ENCODE data around the gene SH3RF3. TPM values are rescaled to one million over a fixed set of nuclear protein-coding genes. Genes with fewer than 3 reads are reported as not detected.

The SH3RF3 gene
- total RNA-seq, 2 donors from 2014 or later: 1.5 to 1.8 TPM

GRCh38 chr2:109203246-109204011 is 74.4 kb downstream of the SH3RF3 start:
- peaks cover 23% of the 10 kb centered on the region for H3K27me3 Mint-ChIP-seq (ENCODE audit: insufficient read depth)
- Histone ChIP-seq H3K27ac (ENCODE audit: low read depth, low read length) (no peak overlapping the region), H3K4me3 (ENCODE audit: low read length) (no peak overlapping the region), H3K36me3 (ENCODE audit: control insufficient read depth, insufficient read depth, low read length) (no peaks in the 10 kb centered on the region), H3K4me1 (ENCODE audit: control insufficient read depth, insufficient read depth, low read length) (peaks cover 19% of the 10 kb centered on the region), H3K9ac (ENCODE audit: extremely low read depth, low read length, poor library complexity, severe bottlenecking) (no peak overlapping the region), H3K27me3 (ENCODE audit: control insufficient read depth, insufficient read depth, low read length, poor library complexity, severe bottlenecking) (no peaks in the 10 kb centered on the region), H3K9me3 (ENCODE audit: control insufficient read depth, low read length) (no peaks in the 10 kb centered on the region)
- H3K9me3 Mint-ChIP-seq: no peaks in the 10 kb centered on the region
- no peak for DNase-seq
- H3K36me3 Mint-ChIP-seq (ENCODE audit: low read depth): no peaks in the 10 kb centered on the region
- peaks cover 37% of the 10 kb centered on the region for H3K4me1 Mint-ChIP-seq
- no peak overlapping the region for H3K27ac Mint-ChIP-seq
- H3K4me3 Mint-ChIP-seq: no peak overlapping the region
- 92 to 95% methylated on average over 14 to 22 of the region's 22 CpGs for WGBS, 2 experiments (ENCODE audit: insufficient coverage in 1 of 2, insufficient read length in 1 of 2)
- no peak for TF ChIP-seq CTCF (conservative IDR thresholded peaks at IDR 0.05)

DNA sequence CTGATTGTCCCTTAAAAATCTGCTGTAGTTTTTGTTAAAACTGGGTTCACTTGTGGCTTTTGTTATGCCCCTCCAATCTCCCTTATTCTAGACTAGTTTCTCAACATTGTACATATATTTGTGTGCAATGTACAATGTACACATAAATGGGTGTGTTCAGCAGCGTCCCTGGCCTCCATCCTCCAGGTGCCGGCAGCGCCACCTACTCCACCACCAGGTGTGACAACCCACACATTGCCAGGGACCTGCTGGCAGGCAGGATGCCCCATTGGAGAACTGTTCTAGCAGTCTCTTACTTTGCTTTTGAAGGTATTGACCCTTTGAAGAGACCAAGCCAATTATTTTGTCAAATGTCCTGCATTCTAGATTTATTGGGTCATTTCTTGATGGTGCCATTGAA is 75.4 kb downstream of the SH3RF3 start:
- no peak overlapping the region for H3K27ac ChIP-seq (ENCODE audit: low read depth, low read length)
- H3K27me3 Mint-ChIP-seq (ENCODE audit: insufficient read depth): peaks cover 23% of the 10 kb centered on the region
- H3K27me3 ChIP-seq (ENCODE audit: control insufficient read depth, insufficient read depth, low read length, poor library complexity, severe bottlenecking): no peaks in the 10 kb centered on the region
- no peaks in the 10 kb centered on the region for H3K36me3 ChIP-seq (ENCODE audit: control insufficient read depth, insufficient read depth, low read length)
- H3K9me3 ChIP-seq (ENCODE audit: control insufficient read depth, low read length): no peaks in the 10 kb centered on the region
- H3K4me3 ChIP-seq (ENCODE audit: low read length): no peak overlapping the region
- no peak for DNase-seq
- no peak overlapping the region for H3K27ac Mint-ChIP-seq
- no peaks in the 10 kb centered on the region for H3K36me3 Mint-ChIP-seq (ENCODE audit: low read depth)
- H3K4me3 Mint-ChIP-seq: no peak overlapping the region
- TF ChIP-seq CTCF (conservative IDR thresholded peaks at IDR 0.05): peak; percentile 35
- 85% methylated on average over 3 of the region's 3 CpGs; no CpG with 5 or more reads in 1 of the 2 experiments for WGBS, 2 experiments (ENCODE audit: insufficient coverage in 1 of 2, insufficient read length in 1 of 2)
- H3K4me1 ChIP-seq (ENCODE audit: control insufficient read depth, insufficient read depth, low read length): peaks cover 15% of the 10 kb centered on the region
- H3K9me3 Mint-ChIP-seq: no peaks in the 10 kb centered on the region
- peaks cover 39% of the 10 kb centered on the region for H3K4me1 Mint-ChIP-seq
- no peak overlapping the region for H3K9ac ChIP-seq (ENCODE audit: extremely low read depth, low read length, poor library complexity, severe bottlenecking)

- H3K4me3 ChIP-seq (ENCODE audit: low read length): no peak overlapping the region
- Mint-ChIP-seq H3K9me3 (no peaks in the 10 kb centered on the region), H3K27me3 (ENCODE audit: insufficient read depth) (peaks cover 23% of the 10 kb centered on the region), H3K4me3 (no peak overlapping the region), H3K27ac (no peak overlapping the region), H3K36me3 (ENCODE audit: low read depth) (no peaks in the 10 kb centered on the region), H3K4me1 (peaks cover 45% of the 10 kb centered on the region)
- no peaks in the 10 kb centered on the region for H3K9me3 ChIP-seq (ENCODE audit: control insufficient read depth, low read length)
- H3K27ac ChIP-seq (ENCODE audit: low read depth, low read length): no peak overlapping the region
- TF ChIP-seq CTCF (conservative IDR thresholded peaks at IDR 0.05): no peak
- peaks cover 15% of the 10 kb centered on the region for H3K4me1 ChIP-seq (ENCODE audit: control insufficient read depth, insufficient read depth, low read length)
- DNase-seq: no peak
- 97 to 100% methylated on average over 6 of the region's 6 CpGs for WGBS, 2 experiments (ENCODE audit: insufficient coverage in 1 of 2, insufficient read length in 1 of 2)
- no peak overlapping the region for H3K9ac ChIP-seq (ENCODE audit: extremely low read depth, low read length, poor library complexity, severe bottlenecking)
- no peaks in the 10 kb centered on the region for H3K36me3 ChIP-seq (ENCODE audit: control insufficient read depth, insufficient read depth, low read length)
- no peaks in the 10 kb centered on the region for H3K27me3 ChIP-seq (ENCODE audit: control insufficient read depth, insufficient read depth, low read length, poor library complexity, severe bottlenecking)
Measured at GRCh38 chr2:109205447-109205846, 76.4 kb downstream of the SH3RF3 start.
